SH-SY5Y (cell line): ENCODE data around the gene SUCLG2.

Experiments used
- GATA2 ChIP-seq: IDR thresholded peaks from 2 replicates; pipeline ENCODE4 v1.6.1; 2011; ENCODE audit warnings: mild to moderate bottlenecking, low read depth, low read length
- GATA3 ChIP-seq: IDR thresholded peaks from 2 replicates; pipeline ENCODE4 v1.6.1; 2011; ENCODE audit warnings: low read depth, mild to moderate bottlenecking, low read length, moderate library complexity

Gene SUCLG2

GRCh38 chr3:67564973-67565372, 89.4 kb downstream of the SUCLG2 start:
- no peak for TF ChIP-seq GATA2
- TF ChIP-seq GATA3: no peak

DNA sequence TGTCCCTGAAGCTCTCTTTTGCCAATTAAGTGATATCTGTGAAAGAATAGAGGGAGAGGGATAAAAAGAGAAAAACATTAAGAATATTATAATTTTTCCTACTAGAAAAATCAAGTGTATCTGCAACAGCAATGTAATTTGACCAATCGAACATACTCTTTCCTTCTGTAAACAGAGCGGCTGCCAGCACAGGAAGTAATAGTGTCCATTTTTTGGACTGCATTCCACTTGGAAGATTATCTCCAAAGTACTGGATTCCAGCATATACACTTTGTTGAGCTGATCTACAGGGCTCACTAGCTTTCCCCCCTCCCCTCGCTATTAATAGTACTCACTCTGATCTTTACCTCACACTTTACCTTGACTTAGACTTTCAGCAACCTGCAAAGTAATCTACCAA, 90.4 kb downstream of the SUCLG2 start:
- TF ChIP-seq GATA3: no peak
- TF ChIP-seq GATA2: no peak

DNA sequence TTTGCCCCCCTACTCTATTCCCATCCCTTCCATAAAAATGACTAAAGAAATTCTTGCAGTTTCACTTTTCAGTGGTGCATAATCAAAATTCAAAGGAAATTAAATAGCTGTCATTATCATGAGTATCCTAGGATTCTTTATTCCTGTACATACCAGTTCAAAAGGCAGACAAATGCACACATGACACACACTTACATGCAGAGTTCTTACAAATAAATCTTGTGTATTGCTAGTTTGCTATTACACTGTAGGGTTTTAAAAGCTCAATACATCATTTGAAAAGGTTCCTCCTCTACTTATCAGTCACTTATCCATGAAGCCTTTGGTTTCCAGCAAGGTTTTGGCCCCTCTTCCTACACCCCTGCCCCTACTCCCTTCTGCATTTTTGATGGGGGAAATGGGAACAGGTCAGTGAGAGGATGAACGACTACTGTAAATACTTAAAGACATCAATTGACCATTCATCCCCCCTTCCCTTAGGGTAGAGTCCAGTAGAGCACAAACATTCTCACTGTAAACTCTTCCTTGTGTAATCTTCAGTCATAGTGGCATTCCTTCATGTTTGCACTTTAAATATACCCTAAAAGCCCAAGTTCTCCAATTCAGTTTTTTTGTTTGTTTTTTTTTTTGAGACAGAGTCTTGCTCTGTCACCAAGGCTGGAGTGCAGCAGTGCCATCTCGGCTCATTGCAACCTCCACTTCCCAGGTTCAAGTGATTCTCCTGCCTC, 92.6 kb downstream of the SUCLG2 start:
- no peak for TF ChIP-seq GATA2
- no peak for TF ChIP-seq GATA3

GRCh38 chr3:67561266-67561665, 93.1 kb downstream of the SUCLG2 start:
- no peak for TF ChIP-seq GATA3

DNA sequence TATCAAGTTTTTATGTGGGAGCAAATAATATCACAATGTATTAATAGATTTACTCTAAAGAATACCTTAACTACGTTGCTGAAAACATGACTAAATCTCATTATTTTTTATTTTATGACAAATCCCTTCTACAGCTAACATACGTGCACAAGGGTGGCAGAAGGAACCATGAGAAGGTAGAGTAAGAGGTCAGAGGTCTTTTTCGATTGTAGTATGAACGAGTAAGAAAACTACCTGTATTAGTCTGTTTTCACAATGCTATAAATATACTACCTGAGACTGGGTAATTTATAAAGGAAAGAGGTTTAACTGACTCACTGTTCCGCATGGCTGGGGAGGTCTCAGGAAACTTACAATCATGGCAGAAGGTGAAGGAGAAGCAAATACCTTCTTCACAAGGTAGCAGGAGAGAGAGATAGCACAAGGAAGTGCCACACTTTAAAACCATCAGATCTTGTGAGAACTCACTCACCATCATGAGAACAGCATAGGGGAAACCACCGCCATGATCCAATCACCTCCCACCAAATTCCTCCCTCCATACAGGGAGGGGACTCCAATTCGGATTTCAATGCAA, 95.3 kb downstream of the SUCLG2 start:
- TF ChIP-seq GATA3 (no peak), GATA2 (no peak)

DNA sequence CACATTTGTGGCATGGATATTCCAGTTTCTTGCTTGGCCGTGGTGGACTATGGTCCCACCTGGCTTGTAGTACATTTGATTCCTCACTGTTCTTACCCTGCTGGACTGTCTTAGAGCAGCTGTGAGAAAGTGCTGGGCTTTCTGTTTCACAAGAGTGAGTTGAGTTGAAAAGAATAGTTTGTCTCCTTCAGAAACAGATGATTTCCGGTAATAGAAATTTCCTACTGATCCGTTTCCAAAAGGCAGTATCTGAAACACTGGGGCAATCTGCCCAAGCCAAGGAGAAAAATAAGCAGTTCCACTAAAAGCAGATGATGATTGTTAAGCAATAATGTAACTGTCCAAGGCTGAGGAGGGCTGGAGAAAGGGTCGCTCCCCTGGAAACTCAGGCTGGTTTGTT, 96.0 kb downstream of the SUCLG2 start:
- no peak for TF ChIP-seq GATA3
- no peak for TF ChIP-seq GATA2

DNA sequence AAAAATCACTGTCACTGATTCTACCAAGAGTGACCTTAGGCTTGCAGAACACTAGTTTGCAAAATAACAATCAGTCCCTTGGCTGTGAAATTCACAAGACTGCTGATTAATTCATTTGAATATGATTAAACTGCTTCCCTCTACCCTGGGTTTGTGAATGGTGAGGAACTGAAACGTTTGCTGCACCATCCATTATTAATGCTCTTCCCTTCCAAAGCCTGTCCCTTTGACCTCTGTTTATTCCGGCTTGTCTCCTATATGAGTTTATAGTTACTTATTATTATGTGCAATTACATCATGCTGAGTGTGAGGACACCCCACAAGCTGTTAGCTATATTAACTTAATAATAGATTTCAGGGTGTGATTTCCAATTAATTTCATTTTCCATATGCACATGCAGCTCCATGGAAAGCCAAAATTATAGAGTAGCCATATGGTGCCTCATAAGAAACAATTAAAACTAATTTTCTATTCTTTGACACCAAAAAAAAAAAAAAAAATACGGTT, 96.5 kb downstream of the SUCLG2 start:
- TF ChIP-seq GATA3 (no peak), GATA2 (no peak)

GRCh38 chr3:67551361-67552016, 102.9 kb downstream of the SUCLG2 start:
- TF ChIP-seq GATA3 (no peak), GATA2 (no peak)

DNA sequence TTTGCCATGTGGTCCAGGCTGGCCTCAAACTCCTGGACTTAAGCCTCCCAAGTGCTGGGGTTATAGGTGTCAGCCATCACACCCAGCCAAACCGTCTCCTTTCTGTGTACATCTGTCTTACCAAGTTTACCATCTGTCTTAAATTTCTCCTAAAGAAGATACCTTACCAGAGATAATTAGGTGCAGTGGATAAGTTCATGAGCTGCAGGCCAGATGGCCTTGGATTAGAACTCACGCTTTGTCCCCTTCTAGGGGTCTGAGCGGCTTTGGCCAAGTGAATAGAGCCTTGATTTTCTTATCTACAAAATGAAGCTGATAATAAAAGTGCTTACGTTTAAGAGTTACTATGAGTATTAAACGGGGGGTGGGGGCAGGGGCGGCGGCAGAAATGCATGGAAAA, 103.9 kb downstream of the SUCLG2 start:
- TF ChIP-seq GATA3 (no peak), GATA2 (no peak)

- no peak for TF ChIP-seq GATA3
- no peak for TF ChIP-seq GATA2
Observed at GRCh38 chr3:67540198-67540894, 114.1 kb downstream of the SUCLG2 start.

DNA sequence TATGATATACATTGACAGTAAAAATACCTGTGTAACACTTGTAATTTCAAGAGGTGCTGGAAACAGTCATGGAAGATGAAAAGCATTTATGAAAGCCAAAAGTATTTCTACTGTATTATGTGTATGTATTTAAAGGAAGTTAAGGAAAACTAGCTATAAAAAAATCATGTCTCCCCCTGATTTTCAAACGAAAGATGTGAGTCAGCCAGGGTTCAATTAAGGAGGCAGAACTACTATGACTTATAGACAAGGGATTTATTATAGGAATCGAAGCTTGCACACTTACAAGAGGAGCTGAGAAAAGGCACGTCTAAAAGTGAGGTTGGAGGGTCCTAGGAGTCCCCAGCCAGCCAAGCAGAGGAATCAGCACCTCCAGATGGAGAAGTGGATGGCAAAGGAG, 119.4 kb downstream of the SUCLG2 start:
- TF ChIP-seq GATA3: no peak
- TF ChIP-seq GATA2: no peak

DNA sequence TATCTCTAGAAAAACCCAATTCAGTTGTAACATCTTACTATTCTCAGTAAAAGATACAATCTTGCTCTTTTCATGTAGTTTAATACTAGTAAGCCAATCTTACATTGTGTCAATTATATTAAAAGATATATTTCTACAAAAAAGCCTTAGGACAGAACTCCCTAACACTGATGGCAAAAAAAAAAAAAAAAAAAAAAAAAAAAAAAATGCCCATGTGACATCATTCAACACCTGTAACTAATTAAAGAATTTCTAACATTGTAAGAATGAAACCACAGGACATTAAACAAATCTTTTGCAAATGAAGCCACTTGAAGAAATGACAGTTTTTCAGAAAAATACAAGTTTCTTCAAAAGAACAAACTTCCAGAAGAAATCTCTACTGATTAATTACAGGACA, 119.8 kb downstream of the SUCLG2 start:
- TF ChIP-seq GATA3 (no peak), GATA2 (no peak)

DNA sequence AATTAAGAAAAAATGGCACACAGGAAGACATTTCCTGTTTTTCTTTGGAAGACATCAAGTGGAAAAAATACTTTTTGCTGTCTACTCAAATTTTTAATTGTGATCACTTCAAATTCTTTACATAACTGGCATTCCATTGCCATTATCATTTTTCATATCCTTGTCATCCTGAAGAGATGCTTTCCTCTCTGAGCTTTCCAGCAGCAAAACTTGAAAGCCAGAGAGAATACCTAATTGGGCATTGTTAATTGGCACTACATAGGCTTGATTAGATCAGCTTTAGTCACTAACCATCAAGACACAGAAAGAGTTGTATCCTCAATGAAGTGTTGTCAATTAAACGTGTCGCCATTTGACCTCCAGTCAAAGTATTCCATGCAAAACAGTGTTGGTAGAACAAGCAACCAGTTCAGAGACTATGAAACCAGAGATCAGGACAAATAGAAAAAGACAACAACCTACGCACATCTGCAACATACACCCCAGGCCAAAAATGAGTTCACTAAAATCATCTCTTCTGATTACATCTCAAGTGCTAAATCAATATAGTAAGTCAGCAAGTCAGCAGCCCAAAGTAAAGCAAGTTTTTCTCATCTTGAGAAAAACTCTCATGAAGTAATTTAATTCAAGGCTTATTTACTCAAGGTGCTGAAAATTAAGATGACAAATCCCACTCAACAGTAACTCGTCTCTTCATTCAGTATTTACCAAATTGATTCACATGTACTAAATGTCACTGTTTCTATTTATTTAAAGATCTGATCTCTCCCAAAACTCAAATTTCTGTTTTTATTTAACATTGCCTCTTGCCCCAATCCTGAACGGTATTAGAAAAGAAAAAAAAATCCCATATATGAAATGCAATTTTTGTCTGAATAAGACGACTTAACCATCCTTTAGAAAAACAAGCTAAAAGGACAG, 123.0 kb downstream of the SUCLG2 start:
- TF ChIP-seq GATA3 (no peak), GATA2 (no peak)
